Coronary artery (tissue), 2 donors: ENCODE results near the gene KRT2.

Source experiments
- DNase-seq: peaks from one replicate; pipeline ENCODE4 v3.0.0-alpha.2; 2017; ENCODE audit warnings: low spot score
- H3K27ac ChIP-seq, 2 donors: fragments of 200-600 bp; sonication (generic); one replicate each; pipeline ENCODE4 v1.5.1; 2016 to 2019
- H3K4me3 ChIP-seq: fragments of 200-600 bp; sonication (generic); 2 replicates; pipeline ENCODE4 v1.5.1; 2016; ENCODE audit warnings: mild to moderate bottlenecking, moderate library complexity
- TF ChIP-seq, protein P1 (sequence below): fragments of 200-600 bp; sonication (generic); IDR thresholded peaks from one replicate; pipeline ENCODE4 v1.5.1; 2019; ENCODE audit warnings: antibody characterized with exemption

The KRT2 gene

DNA sequence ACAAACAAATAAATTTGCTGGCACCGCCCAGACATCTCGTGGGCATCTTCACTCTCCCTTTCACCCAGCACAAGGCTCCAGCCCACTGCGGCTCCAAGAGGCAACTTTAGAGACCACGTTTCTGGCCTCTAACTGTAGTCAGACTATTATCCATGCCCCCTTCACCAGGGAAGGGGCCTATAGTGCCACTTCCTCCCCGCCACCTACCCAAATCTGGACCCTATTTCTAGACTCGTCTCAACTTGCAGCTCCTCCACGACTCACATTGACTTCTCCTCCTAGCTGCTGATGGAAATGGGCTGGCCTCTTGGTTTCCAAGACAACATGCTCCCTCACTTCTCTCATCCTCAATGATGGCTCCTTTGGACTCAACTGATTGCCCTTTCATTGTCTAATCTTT is 15.9 kb upstream of the KRT2 start:
- TF ChIP-seq, protein P1, sequence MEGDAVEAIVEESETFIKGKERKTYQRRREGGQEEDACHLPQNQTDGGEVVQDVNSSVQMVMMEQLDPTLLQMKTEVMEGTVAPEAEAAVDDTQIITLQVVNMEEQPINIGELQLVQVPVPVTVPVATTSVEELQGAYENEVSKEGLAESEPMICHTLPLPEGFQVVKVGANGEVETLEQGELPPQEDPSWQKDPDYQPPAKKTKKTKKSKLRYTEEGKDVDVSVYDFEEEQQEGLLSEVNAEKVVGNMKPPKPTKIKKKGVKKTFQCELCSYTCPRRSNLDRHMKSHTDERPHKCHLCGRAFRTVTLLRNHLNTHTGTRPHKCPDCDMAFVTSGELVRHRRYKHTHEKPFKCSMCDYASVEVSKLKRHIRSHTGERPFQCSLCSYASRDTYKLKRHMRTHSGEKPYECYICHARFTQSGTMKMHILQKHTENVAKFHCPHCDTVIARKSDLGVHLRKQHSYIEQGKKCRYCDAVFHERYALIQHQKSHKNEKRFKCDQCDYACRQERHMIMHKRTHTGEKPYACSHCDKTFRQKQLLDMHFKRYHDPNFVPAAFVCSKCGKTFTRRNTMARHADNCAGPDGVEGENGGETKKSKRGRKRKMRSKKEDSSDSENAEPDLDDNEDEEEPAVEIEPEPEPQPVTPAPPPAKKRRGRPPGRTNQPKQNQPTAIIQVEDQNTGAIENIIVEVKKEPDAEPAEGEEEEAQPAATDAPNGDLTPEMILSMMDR: no peak
- H3K4me3 ChIP-seq: no peak overlapping the region
- H3K27ac ChIP-seq: no peak overlapping the region
- no peak for DNase-seq

GRCh38 chr12:52667509-52667908 is 15.5 kb upstream of the KRT2 start:
- H3K27ac ChIP-seq: no peak overlapping the region
- no peak for DNase-seq
- TF ChIP-seq, protein P1: no peak
- H3K4me3 ChIP-seq: no peak overlapping the region

GRCh38 chr12:52666471-52666870 is 14.5 kb upstream of the KRT2 start:
- H3K4me3 ChIP-seq: no peak overlapping the region
- no peak overlapping the region for H3K27ac ChIP-seq
- TF ChIP-seq, protein P1: no peak
- DNase-seq: no peak

DNA sequence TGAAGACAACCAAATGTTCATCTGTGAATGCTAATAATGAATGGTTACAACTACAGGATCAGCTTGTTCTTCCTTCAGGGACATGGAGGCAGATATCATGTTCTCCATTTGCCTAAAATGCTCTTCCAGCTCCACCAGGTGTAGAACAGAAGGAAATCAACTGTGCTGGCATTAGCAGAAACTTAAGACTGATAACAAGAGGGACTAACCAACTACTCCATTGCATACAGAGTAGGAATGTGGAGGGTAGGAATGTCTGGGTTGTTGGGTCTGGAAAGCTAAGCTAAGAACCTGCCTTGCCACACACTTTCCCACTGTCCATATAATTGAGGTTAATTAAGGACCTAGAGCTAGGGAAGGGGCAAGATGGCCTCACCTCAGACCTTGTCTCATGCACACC is 11.4 kb upstream of the KRT2 start:
- Histone ChIP-seq H3K4me3 (no peak overlapping the region), H3K27ac (no peak overlapping the region)
- no peak for DNase-seq
- TF ChIP-seq, protein P1: no peak

DNA sequence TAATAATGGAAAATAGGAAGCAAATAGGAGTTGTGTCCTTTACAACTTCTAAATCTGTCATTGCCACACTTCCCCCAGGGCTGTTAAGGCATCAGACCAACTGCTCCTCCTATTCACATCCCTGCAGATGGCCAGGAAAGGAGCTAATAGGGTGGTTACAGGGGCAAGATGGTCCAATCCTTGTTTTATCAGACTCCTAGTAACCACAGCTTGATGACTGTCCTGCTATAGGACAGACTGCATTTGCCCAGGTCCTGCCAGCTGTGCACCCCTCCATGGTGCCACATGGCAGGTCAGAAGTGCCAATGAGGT is 10.9 kb upstream of the KRT2 start:
- Histone ChIP-seq H3K4me3 (no peak overlapping the region), H3K27ac (no peak overlapping the region)
- peak; percentile 12 for DNase-seq
- TF ChIP-seq, protein P1: no peak

GRCh38 chr12:52662093-52662917 is 10.3 kb upstream of the KRT2 start:
- DNase-seq: peak; percentile 52
- TF ChIP-seq, protein P1: no peak
- H3K4me3 ChIP-seq: no peak overlapping the region
- H3K27ac ChIP-seq: no peak overlapping the region

DNA sequence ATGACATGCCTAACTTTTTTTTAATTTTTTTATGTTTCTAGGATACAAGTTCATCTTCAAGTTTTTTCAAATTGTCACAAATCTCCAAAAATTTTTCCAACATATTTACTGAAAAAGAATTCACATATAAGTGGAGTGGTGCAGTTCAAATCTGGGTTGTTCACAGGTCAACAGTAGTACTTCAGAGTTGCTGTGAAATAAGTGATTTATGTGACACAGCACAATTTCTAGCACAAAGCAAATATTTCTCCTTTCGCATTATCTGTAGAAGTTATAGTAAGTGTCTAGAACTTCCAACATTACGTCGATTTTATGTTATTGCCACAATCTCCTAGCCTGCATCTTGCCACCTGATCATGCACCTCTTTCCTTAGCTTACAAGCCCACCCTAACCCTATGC is 9.7 kb upstream of the KRT2 start:
- H3K4me3 ChIP-seq: no peak overlapping the region
- no peak for DNase-seq
- TF ChIP-seq, protein P1: no peak
- H3K27ac ChIP-seq: no peak overlapping the region
